Panc1 (cell line): ENCODE data around the gene RARB. TPM values are rescaled to one million over a fixed set of nuclear protein-coding genes. Genes with fewer than 3 reads are reported as not detected.

Experiments used
- ATAC-seq: fragments of 200-7000 bp; cut with Tn5 transposase; 2 replicates; pipeline ENCODE4 v1.9.1; 2020; ENCODE audit warnings: mild to moderate bottlenecking, moderate library complexity
- BruUV-seq: library from RNA; stranded (reverse); fragments of 400-500 nt; replicated peaks from 2 replicates; lab custom pipeline; 2021; lab: Mats Ljungman, UMichigan
- CTCF ChIA-PET: fragments of 300-600 bp; sonication (Branson Sonifier 250); formaldehyde crosslinking; loops from one replicate; lab custom pipeline; 2022; ENCODE audit warnings: antibody characterized with exemption; lab: Charles Lee
- POLR2A ChIA-PET: fragments of 300-600 bp; sonication (Branson Sonifier 250); formaldehyde crosslinking; loops from one replicate; lab custom pipeline; 2022; ENCODE audit warnings: antibody characterized with exemption; lab: Charles Lee
- DNase-seq: peaks from one replicate; pipeline ENCODE4 v3.0.0-alpha.2; 2010; ENCODE audit warnings: low read depth, low spot score
- H3K27ac ChIP-seq: 2 replicates; pipeline ENCODE4 v1.5.1; 2011; ENCODE audit warnings: mild to moderate bottlenecking, low read length, inconsistent platforms
- H3K27me3 ChIP-seq: fragments of 200-500 bp; sonication (Bioruptor generic); 2 replicates; pipeline ENCODE4 v1.6.0; 2014; ENCODE audit warnings: low read length, inconsistent platforms; ENCODE audit not compliant: control insufficient read depth, insufficient read depth
- H3K36me3 ChIP-seq: fragments of 200-500 bp; sonication (Bioruptor generic); 2 replicates; pipeline ENCODE4 v1.5.1; 2014; ENCODE audit warnings: inconsistent platforms, mild to moderate bottlenecking, low read length, moderate library complexity; ENCODE audit not compliant: control insufficient read depth, insufficient read depth
- H3K4me1 ChIP-seq: 2 replicates; pipeline ENCODE4 v1.5.1; 2011; ENCODE audit warnings: inconsistent platforms, mild to moderate bottlenecking, low read length, moderate library complexity; ENCODE audit not compliant: control insufficient read depth, insufficient read depth
- H3K4me3 ChIP-seq, 2 experiments: 2 replicates each; pipeline ENCODE4 v1.5.1; 2011 to 2012; ENCODE audit warnings: low read depth in 2 of 2, low read length in 2 of 2, mild to moderate bottlenecking in 2 of 2, inconsistent platforms in 1 of 2, moderate library complexity in 1 of 2
- H3K9me3 ChIP-seq: fragments of 200-500 bp; sonication (Bioruptor generic); 2 replicates; pipeline ENCODE4 v1.5.1; 2014; ENCODE audit warnings: low read depth, mild to moderate bottlenecking, inconsistent platforms, low read length, moderate library complexity; ENCODE audit not compliant: control insufficient read depth, insufficient read depth
- POLR2AphosphoS5 ChIP-seq: IDR thresholded peaks from 2 replicates; pipeline ENCODE4 v1.6.1; 2012; ENCODE audit warnings: mild to moderate bottlenecking, low read depth, low read length, moderate library complexity
- SIN3A ChIP-seq: IDR thresholded peaks from 2 replicates; pipeline ENCODE4 v1.6.1; 2012; ENCODE audit warnings: low read depth, mild to moderate bottlenecking, low read length, moderate library complexity, borderline replicate concordance; ENCODE audit not compliant: insufficient read depth
- TCF7L2 ChIP-seq: IDR thresholded peaks from 2 replicates; pipeline ENCODE4 v1.6.1; 2011; ENCODE audit warnings: mild to moderate bottlenecking, low read depth, low read length, inconsistent platforms
- in situ Hi-C: cut with HindIII; loops from 2 replicates; pipeline ENCODE4 v1.10.0; 2016; ENCODE audit warnings: low sequenced_read_pairs, low pct_unique_long_range_greater_than_20kb
- intact Hi-C: fragments of 100-400 bp; cut with micrococcal nuclease; formaldehyde crosslinking; loops from one replicate; pipeline ENCODE4 v1.10.0; 2022; ENCODE audit not compliant: unreplicated experiment
- total RNA-seq: library from RNA; stranded (reverse); gene quantifications from one replicate; pipeline ENCODE4 v1.2.1, GENCODE V29; 2021; ENCODE audit not compliant: unreplicated experiment
- TF ChIP-seq, protein P1 (sequence below), 2 experiments: IDR thresholded peaks; 2 replicates each; pipeline ENCODE4 v1.6.1; 2011 to 2012; ENCODE audit warnings: low read depth in 2 of 2, control low read depth in 1 of 2, low read length in 1 of 2, mild to moderate bottlenecking in 1 of 2, moderate library complexity in 1 of 2; ENCODE audit not compliant: insufficient read depth in 1 of 2
- TF ChIP-seq, protein P2 (sequence below): fragments of 450-650 bp; IDR thresholded peaks from 2 replicates; pipeline ENCODE4 v1.5.1; 2017; ENCODE audit warnings: mild to moderate bottlenecking

The RARB gene
- total RNA-seq, 1 experiment from 2014 or later, result not detected

DNA sequence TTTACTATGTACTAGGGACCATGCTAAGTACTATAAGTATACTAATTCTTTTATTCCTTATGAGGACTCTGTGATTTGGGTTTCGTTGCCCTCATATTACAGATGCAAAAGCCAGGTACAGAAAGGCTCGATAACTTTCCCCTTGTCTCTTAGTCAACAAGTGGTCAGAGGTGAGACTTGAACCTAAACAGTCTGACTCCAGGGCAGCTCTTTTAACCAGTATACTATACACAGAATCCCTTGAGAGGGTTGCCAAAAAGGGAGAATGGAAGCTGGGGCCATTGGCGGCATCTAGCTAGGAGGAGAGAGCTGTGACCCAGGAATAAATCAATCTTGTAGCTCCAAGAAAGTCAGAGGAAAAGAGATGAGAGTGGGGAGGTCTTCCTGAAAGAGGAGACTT lies 144.3 kb downstream of the RARB start:
- no peak overlapping the region for H3K27ac ChIP-seq
- in situ Hi-C loops (no loop called here), intact Hi-C loops (no loop called here)
- H3K4me1 ChIP-seq, result no peaks in the 10 kb centered on the region
- ChIA-PET CTCF (no interaction called here), POLR2A (no interaction called here)
- DNase-seq (no peak), ATAC-seq (no peak)
- H3K9me3 ChIP-seq, result no peaks in the 10 kb centered on the region
- no peaks in the 10 kb centered on the region for H3K27me3 ChIP-seq
- BruUV-seq, result no TSS peak
- H3K4me3 ChIP-seq, result no peak overlapping the region
- no peaks in the 10 kb centered on the region for H3K36me3 ChIP-seq
- no peak for TF ChIP-seq SIN3A
- no peak for TF ChIP-seq TCF7L2
- TF ChIP-seq, protein P1, sequence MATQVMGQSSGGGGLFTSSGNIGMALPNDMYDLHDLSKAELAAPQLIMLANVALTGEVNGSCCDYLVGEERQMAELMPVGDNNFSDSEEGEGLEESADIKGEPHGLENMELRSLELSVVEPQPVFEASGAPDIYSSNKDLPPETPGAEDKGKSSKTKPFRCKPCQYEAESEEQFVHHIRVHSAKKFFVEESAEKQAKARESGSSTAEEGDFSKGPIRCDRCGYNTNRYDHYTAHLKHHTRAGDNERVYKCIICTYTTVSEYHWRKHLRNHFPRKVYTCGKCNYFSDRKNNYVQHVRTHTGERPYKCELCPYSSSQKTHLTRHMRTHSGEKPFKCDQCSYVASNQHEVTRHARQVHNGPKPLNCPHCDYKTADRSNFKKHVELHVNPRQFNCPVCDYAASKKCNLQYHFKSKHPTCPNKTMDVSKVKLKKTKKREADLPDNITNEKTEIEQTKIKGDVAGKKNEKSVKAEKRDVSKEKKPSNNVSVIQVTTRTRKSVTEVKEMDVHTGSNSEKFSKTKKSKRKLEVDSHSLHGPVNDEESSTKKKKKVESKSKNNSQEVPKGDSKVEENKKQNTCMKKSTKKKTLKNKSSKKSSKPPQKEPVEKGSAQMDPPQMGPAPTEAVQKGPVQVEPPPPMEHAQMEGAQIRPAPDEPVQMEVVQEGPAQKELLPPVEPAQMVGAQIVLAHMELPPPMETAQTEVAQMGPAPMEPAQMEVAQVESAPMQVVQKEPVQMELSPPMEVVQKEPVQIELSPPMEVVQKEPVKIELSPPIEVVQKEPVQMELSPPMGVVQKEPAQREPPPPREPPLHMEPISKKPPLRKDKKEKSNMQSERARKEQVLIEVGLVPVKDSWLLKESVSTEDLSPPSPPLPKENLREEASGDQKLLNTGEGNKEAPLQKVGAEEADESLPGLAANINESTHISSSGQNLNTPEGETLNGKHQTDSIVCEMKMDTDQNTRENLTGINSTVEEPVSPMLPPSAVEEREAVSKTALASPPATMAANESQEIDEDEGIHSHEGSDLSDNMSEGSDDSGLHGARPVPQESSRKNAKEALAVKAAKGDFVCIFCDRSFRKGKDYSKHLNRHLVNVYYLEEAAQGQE (IDR thresholded peaks at IDR 0.05; ENCODE audit: insufficient read depth in 1 of 2, low read depth in 2 of 2, low read length in 1 of 2), result no peak
- TF ChIP-seq, protein P2, sequence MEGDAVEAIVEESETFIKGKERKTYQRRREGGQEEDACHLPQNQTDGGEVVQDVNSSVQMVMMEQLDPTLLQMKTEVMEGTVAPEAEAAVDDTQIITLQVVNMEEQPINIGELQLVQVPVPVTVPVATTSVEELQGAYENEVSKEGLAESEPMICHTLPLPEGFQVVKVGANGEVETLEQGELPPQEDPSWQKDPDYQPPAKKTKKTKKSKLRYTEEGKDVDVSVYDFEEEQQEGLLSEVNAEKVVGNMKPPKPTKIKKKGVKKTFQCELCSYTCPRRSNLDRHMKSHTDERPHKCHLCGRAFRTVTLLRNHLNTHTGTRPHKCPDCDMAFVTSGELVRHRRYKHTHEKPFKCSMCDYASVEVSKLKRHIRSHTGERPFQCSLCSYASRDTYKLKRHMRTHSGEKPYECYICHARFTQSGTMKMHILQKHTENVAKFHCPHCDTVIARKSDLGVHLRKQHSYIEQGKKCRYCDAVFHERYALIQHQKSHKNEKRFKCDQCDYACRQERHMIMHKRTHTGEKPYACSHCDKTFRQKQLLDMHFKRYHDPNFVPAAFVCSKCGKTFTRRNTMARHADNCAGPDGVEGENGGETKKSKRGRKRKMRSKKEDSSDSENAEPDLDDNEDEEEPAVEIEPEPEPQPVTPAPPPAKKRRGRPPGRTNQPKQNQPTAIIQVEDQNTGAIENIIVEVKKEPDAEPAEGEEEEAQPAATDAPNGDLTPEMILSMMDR, result no peak

DNA sequence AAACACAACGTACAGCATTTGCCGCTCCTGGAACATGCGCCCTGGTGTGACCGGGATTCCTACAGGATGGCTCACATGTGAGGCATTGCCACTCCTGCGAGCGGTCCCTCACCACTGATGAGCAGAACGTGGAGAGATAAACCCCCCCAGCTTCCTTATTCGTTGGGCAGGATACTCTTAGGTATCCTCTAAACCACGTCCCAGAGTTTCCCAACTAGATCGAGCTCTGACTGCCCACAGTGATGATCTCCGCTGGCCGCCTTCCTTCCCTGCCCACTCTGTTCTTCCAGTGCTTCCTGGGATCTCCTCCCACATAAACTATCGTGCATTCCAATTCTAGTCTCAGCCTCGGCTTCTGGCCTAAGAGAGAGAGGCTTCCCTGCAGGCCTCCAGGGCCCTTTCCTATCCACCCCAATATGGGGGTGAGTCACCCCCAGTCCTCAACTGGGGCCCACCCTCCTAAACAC lies 144.9 kb downstream of the RARB start:
- no peak for DNase-seq
- CTCF ChIA-PET, result no interaction called here
- no peak for ATAC-seq

More for the DNA sequence above, 144.9 kb downstream of the RARB start:
- Histone ChIP-seq H3K4me3 (no peak overlapping the region), H3K27ac (no peak overlapping the region), H3K9me3 (no peaks in the 10 kb centered on the region), H3K27me3 (no peaks in the 10 kb centered on the region), H3K36me3 (no peaks in the 10 kb centered on the region), H3K4me1 (no peaks in the 10 kb centered on the region)
- in situ Hi-C loops, result no loop called here
- BruUV-seq, result no TSS peak
- intact Hi-C loops, result no loop called here
- TF ChIP-seq TCF7L2, result no peak
- TF ChIP-seq, protein P2, result no peak
- no peak for TF ChIP-seq POLR2AphosphoS5
- TF ChIP-seq, protein P1 (IDR thresholded peaks at IDR 0.05; ENCODE audit: insufficient read depth in 1 of 2, low read depth in 2 of 2, low read length in 1 of 2), result no peak
- no peak for TF ChIP-seq SIN3A
- POLR2A ChIA-PET, result no interaction called here
